ENCODE measurements around the gene SPON1. TPM values are rescaled to one million over a fixed set of nuclear protein-coding genes. Genes with fewer than 3 reads are reported as not detected.

The SPON1 gene
- total and polyA plus RNA-seq, 11 donors = 1.6 to 20.0 (median 6.8) TPM

DNA sequence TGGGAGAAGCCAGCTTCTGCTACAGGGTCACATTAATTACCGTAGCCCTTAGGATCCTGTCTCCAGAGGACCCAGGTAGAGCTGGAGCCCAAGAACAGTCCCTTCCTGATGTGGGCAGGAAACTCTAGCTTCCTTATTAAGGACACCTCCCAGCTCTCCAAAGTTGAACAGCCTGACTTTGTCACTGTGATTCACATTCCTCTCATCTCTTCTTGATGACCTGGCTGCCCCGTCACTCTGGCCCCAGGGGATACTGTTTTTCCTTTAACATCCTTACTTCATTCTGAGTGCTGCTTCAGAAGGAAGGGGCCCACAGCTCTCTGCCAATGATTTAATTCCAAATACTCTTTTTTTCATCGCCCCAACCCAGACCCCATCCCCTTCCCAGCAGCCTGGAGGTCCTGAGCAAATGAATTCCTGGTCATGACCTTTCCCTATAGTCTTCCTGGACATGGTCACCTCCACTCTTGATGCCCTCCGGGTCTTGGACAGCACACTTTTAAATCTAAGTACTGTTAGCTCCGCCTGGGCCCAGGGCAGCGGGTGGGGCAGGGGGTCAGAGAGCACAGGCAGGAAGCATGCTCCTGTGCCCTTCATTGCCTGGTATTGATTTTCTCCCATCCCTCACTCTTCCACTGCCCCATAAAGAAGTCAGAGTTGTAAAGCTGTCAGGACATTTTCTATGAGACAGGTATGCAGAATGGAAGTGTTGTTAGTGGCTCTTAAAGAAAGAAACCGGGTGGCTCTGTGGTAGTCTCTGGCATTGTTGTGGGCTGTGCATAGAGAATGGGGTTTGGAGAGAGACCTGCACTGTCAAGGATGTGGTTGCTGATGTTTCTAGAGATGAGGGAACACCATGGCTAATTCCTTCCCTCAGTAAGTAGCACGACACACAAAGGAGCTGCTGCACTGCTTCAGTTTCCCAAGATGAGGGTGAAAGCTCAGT is 22.3 kb upstream of the SPON1 start:
- Histone ChIP-seq H3K36me3 (no peaks in the 10 kb centered on the region), H3K9me3 (peaks cover 0 to 4% (median 0%) of the 10 kb centered on the region in 12 donors), H3K4me1 (peaks cover 0 to 3% (median 0%) of the 10 kb centered on the region in 12 donors), H3K27me3 (peaks cover 0 to 5% (median 0%) of the 10 kb centered on the region in 9 donors), H3K27ac (no peak overlapping the region), H3K4me3 (no peak overlapping the region)
- no peak for ATAC-seq
- TF ChIP-seq, protein P1, sequence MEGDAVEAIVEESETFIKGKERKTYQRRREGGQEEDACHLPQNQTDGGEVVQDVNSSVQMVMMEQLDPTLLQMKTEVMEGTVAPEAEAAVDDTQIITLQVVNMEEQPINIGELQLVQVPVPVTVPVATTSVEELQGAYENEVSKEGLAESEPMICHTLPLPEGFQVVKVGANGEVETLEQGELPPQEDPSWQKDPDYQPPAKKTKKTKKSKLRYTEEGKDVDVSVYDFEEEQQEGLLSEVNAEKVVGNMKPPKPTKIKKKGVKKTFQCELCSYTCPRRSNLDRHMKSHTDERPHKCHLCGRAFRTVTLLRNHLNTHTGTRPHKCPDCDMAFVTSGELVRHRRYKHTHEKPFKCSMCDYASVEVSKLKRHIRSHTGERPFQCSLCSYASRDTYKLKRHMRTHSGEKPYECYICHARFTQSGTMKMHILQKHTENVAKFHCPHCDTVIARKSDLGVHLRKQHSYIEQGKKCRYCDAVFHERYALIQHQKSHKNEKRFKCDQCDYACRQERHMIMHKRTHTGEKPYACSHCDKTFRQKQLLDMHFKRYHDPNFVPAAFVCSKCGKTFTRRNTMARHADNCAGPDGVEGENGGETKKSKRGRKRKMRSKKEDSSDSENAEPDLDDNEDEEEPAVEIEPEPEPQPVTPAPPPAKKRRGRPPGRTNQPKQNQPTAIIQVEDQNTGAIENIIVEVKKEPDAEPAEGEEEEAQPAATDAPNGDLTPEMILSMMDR (IDR thresholded peaks at IDR 0.05) = no peak
- TF ChIP-seq POLR2A (IDR thresholded peaks at IDR 0.05) = no peak
- DNase-seq = no peak
- WGBS, 4 donors = 74 to 82% (median 78%) methylated on average over 8 of the region's 8 CpGs
- intact Hi-C loops (cut with DNase I) = no loop called here

DNA sequence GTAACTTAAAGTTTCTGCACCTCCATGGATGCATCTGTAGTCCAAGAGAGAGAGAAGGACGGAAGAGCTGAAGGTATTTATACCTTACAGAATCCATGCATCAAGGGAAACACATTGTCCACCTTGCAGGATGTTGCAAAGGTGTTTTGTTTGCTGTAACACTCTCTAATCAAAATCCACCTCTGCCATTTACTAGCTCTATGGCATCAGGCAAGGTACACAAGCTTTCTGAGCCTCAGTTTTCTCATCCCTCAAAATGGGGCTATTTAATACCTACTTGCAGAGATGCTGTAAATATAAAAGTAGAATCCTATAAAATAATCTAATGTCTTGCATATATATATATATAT is 21.6 kb upstream of the SPON1 start:
- WGBS, 4 donors = 74 to 94% (median 86%) methylated on average over 1 of the region's 1 CpG
- no peak for ATAC-seq
- Histone ChIP-seq H3K4me1 (peaks cover 0 to 3% (median 0%) of the 10 kb centered on the region in 12 donors), H3K36me3 (no peaks in the 10 kb centered on the region), H3K27ac (no peak overlapping the region), H3K9me3 (peaks cover 0 to 4% (median 0%) of the 10 kb centered on the region in 12 donors), H3K4me3 (no peak overlapping the region), H3K27me3 (peaks cover 0 to 5% (median 0%) of the 10 kb centered on the region in 9 donors)
- intact Hi-C loops (cut with DNase I) = no loop called here
- DNase-seq = no peak
- TF ChIP-seq, protein P1 (IDR thresholded peaks at IDR 0.05) = no peak
- TF ChIP-seq POLR2A (IDR thresholded peaks at IDR 0.05) = no peak

DNA sequence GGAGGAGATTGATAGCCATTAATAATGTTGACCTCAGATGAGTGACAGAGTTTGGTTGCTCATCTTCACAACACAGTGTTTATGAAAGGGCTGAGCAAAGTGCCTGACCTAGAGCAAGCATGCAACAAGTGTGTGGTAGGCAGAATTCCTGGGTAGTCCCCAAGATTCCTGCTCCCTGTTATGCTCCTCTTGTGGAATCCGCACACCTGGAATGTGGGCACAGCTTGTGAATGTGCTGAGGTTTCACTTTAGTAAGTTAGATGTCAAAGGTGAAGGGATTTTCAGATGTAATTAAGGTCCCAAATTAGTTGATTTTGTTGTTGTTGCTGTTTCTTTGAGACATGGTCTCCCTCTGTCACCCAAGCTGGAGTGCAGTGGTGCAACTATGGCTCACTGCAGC is 20.7 kb upstream of the SPON1 start:
- Histone ChIP-seq H3K36me3 (no peaks in the 10 kb centered on the region), H3K4me1 (peaks cover 0 to 3% (median 0%) of the 10 kb centered on the region in 12 donors), H3K4me3 (no peak overlapping the region), H3K27me3 (peaks cover 0 to 5% (median 0%) of the 10 kb centered on the region in 9 donors), H3K27ac (no peak overlapping the region), H3K9me3 (peaks cover 0 to 4% (median 0%) of the 10 kb centered on the region in 12 donors)
- ATAC-seq = no peak
- intact Hi-C loops (cut with DNase I) = no loop called here
- 94 to 100% (median 97%) methylated on average over 1 of the region's 1 CpG for WGBS, 4 donors
- no peak for DNase-seq
- TF ChIP-seq POLR2A (IDR thresholded peaks at IDR 0.05) = no peak
- TF ChIP-seq, protein P1 (IDR thresholded peaks at IDR 0.05) = no peak

DNA sequence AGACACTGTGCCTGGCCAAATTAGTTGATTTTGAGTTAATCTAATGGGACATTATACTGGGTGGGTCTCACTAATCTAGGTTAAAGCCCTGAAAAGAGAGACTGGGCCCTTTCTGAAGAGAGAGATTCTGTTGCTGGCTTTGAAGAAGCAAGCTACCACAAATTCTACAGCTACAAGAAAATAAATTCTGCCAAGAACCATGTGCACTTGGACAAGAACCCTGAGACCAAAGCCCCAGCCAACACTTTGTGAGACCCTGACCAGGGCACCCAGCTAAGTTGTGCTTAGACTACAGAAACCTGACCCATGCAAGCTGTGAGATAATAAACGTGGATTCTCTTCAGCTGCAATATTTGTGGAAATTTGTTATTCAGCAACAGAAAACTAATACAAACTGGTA is 20.1 kb upstream of the SPON1 start:
- no peaks in the 10 kb centered on the region for H3K36me3 ChIP-seq
- no peak overlapping the region for H3K27ac ChIP-seq
- no peak for DNase-seq
- TF ChIP-seq POLR2A (IDR thresholded peaks at IDR 0.05) = no peak
- TF ChIP-seq, protein P1 (IDR thresholded peaks at IDR 0.05) = no peak
- peaks cover 0 to 5% (median 0%) of the 10 kb centered on the region in 9 donors for H3K27me3 ChIP-seq
- peaks cover 0 to 1% (median 0%) of the 10 kb centered on the region in 12 donors for H3K9me3 ChIP-seq
- H3K4me1 ChIP-seq = peaks cover 0 to 3% (median 0%) of the 10 kb centered on the region in 12 donors
- intact Hi-C loops (cut with DNase I) = no loop called here
- ATAC-seq = no peak
- WGBS, 4 donors = 72 to 88% (median 83%) methylated on average over 1 of the region's 1 CpG
- H3K4me3 ChIP-seq = no peak overlapping the region

All from heart left ventricle (tissue), 16 donors.